HG03280 (cell line): ENCODE data around the gene MATK.

Experiments used
- ATAC-seq: cut with Tn5 transposase; IDR thresholded peaks from one replicate; pipeline ENCODE4 v1.9.1; 2021; ENCODE audit warnings: mild to moderate bottlenecking, moderate library complexity; ENCODE audit not compliant: unreplicated experiment

MATK gene

DNA sequence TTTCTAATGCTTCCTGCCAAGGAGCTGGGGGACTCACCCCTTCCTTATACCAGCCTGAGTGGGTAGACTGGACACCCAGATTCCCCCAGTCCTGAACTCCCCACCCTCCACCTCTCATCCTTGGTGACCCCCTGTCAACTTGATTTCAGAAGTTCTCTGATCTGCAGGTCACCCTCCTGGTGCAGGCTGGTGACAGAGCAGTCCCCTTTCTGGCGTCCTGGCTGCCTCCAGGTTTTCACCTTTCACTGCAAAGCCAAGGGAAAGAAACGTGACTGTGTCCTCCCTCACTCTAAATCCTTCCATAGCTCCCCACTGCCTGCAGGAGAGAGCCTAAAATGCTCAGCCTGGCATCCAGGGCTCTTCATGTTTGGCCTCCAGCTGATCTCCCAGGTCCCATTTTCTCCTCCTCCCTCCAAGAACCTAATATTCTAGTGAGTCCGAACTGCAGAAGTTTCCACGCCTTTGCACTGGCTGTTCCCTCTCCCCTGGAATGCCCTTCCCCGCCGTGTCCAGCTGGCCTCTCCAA is 4.1 kb upstream of the MATK start:
- no peak for ATAC-seq

DNA sequence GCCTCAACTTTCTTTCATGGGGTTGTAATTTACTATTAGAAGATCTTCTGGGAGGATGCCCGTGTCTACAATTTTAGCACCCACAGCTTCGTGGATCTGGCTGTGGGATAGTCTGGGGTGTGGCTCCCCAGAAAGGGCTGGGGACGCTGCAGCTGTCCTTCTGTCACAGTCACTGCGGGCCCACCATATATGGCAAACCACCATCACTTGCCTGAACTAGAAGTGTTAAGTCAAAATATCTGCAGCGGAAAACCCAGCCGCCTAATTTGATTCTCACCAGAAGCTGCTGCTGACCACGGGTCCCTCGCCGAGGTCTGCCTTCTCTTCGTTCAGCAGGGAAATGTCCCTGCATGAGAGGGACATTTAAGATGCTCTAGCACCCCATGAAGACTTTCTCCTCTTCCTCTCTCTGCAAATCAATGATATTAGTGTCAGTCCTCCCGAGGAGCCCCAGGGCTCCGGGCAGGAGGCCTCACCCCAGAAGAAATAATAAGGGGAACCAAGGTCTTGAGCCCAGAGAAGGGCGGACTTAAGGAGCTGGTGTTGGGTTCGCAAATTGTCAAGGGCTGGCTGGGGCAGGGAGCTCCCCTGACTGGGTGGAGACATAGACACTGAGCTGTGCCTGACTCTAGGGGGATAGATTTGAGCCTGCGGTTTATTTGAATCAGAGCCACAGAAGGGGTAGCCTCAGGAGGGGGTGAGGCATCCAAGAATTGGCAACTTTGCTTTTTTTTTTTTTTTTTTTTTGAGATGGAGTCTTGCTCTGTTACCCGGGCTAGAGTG is 3.0 kb upstream of the MATK start:
- no peak for ATAC-seq

DNA sequence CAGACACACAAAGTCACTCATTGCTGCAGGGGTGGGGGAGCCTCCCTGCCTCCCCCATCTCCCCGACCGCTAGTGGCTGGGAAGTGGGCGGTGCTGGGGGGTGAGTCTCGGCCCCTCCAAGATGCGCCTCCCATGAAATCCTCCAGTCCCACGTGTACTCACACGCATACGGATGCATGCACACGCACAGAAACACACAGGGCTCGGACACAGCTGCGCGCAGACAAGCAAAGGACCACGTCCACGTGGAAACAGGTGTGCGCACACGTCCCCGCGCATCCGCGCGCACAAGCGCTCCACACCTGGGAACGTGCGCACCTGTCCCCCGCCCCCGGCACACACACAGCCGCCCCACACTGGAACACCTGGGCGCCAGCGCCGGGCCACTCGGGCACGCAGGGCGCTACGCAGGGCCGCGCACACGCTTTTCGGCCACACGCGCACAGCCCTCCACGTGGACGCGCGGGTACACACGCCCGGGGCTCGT is 687 bp downstream of the MATK start:
- no peak for ATAC-seq

DNA sequence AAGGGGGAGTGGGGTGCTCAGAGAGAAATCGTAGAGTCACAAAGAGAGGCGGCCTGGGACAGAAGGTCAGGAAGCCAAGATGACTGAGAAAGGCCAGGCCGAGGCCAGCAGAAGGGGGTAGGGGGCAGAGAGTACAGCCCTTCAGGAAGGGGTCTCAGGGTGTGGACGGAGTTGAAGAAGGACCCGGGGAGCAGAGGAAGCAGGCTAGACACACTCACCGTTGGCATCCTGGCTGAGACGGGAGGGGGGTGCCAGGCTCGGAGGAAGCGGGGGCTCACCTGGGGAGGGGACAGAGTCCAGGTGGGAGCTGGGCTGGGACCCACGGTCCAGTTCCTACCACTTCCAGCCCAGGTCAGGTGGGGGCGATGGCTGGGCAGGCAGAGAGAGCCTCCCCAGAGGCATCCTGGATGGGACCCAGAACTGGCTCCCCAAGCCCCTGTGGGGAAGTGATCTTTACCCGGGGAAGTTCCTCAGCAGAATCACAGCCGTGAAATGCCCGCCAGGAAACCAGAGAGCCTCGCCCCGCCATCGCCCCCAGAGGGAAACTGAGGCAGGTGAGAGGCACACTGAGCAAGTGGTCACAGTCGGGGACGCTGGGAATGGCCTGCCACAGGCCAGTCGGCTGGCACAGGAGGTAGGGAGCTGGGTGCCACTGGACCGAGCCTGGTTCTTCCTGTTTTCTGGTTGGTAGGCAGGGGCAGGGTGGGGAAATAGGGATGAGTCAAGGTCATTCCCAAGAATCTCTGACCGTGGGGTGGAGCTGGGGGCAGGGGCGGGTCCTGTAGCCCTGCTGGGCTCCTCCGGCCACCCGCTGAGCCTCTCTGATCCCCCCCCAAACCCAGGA is 1.4 kb downstream of the MATK start:
- ATAC-seq = no peak

DNA sequence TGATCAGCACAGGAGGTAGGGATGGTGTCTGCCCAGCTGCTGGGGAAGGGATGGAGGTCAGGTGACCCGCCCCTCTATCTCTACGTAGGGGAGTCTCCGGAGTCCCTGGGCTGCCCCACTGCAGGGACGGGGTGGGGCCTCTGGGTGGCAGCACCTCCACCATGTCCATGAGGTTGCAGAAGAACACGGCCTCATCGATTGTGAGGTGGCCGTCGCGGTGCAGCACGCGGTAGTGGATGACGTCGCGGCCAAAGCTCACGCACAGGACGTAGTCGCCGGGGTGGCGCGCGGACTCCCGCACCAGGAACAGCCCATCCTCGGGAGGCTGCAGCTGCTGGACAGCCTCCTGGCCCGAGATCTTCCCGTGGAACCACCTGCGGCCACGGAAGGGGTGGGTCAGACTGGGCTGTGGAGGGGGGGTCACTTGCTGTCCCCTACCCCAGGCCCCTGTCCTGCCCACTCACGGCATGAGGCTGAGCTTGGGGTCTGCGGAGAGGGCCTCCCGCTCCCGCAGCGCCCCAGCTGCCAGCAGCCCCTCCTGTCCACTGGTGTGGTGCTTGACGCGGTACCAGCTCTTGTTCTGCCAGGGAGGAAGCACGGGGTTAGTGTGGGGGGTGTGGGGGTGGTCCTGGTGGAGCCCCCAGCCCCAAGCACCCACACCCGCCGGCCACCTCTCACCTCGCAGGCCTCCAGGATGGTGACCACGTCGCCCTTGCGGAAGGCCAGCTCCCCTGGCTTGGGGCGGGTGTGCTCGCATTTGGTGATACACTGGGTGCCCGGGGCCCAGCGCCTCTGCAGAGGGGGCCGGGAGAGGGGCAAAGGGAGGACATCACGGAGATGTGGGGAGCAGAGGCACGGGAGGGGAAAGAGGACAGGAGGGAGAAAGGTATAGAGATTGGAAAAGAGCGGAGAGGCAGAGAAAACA is 2.3 kb downstream of the MATK start:
- no peak for ATAC-seq

DNA sequence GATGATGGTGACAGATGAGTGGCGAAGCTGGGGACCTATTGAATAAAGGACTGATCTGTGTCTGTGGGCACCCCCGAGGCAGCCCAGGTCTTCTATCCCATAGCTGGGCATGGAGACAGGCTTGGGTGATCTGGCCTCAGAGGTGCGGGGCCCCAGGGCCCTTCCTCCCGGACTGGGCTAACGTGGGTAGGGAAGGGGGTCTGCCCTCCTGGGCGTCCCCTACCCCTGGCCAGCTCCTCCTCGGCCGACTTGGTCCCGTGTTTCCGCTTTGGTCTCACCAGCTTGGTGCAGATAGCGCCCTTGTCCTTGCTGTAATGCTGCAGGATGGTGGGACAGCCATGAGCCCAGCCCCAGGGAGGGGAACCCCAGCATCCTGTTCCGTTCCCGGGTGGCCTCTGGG is 3.3 kb downstream of the MATK start:
- ATAC-seq = no peak

DNA sequence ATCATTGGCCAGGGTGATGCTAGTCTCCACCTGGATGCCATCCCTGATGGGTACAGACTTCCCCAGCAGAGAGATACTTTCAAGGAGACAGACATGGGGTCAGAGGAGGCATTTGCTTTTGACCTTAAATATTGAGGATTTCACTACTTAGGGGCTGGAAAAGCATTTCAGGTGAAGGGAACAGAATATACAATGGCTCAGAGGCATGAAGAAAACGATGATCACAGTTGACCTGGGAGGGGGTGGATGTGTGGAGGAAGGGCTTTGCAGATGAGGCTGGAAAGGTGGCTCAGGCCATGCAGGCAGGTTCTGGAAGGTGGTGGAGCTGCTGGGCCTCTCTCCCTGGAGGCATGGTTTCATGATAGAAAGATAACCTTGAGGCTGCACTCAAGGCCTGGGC is 3.9 kb downstream of the MATK start:
- no peak for ATAC-seq

DNA sequence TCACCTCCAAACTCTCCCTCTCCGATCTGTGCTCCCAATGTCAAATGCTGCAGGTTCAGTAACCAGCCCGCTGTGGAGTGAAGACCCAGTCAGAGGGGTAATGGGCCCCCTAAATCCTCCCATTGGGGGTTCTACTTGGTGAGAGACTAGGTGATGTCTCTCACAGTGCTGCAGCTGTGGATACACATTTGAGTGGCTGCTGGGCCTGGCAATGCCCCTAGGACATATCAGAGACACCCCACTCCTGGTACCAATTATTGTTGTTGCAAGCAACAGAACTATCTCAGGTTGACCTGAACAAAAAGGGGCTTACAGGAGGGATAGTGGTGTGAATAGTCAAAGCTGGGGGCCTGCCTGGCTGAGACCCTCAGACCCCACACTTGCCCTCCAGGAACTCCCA is 4.6 kb downstream of the MATK start:
- ATAC-seq = no peak

DNA sequence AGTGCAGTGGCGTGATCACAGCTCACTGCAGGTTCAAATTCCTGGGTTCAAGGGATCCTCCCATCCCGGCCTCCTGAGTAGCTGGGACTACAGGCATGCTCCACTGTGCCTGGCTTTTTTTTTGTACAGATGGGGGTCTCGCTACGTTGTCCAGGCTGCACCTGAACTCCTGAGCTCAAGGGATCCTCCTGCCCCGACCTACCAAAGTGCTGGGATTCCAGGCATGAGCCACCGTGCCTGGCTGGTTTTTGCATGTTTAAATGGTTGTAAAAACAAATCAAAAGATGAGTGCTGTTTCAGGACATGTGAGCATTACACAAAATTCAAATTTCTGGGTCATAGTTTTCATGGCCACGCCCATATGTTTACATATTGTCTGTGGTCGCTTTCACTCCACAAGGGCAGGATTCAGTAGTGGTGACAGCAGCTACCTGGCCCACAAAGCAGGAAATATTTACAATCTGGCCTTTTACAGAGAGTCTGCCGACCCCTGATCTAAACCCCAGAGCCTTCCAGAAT is 5.3 kb downstream of the MATK start:
- ATAC-seq = no peak

DNA sequence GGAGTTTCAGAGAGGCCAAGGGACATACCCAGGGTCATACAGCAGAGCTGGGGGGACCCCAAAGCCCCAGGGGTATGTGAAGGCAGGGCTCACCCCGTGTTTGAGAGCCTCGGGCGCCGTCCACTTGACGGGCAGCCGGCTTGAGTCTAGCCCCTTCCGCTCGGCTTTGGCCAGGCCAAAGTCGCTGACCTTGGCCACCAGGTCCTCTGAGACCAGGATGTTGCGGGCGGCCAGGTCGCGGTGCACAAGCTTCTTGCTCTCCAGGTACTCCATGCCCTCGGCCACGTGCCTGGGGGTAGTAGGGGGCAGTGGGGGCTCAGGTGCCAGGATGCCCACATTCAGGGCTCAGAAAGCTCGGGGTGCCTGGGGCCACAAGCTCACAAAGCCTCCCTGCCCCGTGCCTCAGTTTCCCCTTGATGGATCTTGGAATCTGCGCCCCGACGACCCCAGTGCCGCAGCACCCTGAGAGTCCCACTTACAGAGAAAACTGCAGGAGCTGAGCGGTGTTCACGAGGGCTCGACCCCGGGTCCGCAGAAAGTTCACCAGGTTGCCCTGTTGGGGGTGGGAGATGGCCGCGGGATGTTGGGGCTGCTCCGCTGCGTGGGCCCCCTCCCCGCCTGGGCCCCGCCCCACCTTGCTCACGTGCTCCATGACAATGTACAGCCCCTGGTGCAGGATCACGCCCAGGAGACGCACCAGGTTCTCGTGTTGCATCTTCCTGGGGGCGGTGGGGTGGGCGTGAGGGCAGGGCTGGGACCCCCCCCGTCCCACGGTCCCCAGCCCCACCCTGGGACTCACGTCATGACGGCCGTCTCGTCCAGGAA is 7.1 kb downstream of the MATK start:
- ATAC-seq = no peak

DNA sequence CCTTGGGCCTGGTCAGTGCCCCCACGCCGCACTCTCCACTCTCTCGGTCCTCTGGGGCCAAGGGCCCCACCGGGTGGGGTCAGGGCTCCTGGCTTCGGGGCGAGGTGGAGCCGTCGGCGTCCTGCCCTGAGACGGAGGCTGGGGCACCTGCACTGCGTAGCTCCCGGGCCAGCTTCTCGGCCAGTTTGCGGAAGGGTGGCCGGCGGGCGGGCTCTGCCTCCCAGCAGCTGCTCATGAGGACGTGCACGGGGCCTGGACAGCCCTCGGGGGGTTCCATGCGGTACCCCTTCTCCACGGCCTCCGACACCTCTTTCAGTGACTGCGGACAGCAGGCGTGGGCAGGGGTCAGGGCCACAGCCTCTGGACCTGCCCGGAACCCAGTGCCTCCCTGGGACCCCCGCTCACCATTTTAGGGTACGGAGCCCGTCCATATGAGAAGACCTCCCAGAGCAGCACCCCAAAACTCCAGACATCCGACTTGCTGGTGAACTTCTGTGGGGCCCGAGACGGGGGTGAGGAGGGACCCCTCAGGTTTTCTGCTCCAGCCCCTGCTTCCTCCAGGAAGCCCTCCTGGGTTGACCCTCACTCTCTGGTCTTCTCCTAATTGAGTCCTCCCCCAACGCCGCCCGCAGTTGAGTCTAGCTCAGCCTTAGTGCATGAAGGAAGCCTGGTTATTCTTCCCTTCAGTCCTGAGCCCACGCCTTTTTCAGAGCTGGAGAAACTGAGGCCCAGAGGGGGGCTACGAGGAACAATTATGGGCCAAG is 7.9 kb downstream of the MATK start:
- ATAC-seq = no peak

DNA sequence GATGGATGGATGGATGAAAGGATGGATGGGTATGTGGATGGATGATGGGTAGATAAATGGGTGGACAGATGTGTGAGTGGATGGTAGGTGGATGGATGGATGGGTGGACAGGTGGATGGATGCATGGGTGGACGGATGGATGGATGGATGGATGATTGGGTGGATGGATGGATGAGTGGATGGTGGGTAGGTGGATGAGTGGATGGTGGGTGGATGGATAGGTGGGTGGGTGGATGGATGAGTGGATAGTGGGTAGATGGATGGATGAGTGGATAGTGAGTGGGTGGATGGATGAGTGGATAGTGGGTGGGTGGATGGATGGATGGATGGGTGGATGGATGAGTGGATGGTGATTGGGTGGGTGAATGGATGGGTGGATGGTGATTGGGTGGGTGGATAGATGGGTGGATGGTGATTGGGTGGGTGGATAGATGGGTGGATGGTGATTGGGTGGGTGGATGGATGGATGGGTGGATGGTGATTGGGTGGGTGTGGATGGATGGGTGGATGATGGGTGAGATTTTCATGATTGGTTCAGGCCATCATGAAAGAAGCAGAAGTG is 9.6 kb downstream of the MATK start:
- ATAC-seq = no peak

DNA sequence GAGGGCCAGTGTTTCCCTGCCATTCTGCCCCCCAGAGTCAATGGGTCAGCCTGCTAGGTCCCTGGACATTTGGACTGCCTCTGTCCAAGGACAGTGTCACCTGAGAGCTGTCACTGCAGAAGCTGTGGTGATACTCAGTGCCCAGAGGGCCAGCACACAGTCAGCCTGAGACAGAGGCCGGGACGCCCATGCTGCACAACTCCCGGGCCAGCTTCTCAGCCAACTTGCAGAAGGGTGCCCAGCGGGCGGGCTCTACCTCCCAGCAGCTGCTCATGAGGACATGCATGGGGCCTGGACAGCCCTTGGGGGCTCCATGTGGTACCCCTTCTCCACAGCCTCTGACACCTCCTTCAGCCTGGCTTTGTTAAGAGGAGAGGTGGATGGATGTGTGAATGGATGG is 10.3 kb downstream of the MATK start:
- ATAC-seq = no peak

DNA sequence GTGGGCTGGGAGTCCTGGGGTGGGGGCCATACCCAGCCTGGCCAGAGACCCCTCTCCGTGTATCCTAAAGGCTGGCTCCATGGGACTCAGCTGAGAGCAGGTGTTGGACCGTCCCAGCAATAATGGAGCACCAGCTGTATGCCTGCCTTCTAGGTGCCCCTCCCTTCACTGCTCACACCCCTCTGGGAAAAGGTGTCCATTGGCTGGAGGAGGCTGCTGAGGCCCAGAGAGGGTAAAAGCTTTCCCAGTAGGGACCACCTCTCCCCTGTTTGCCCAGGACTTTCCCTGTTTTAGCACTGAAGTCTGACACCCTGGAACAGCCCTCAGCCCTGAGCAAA is 10.8 kb downstream of the MATK start:
- no peak for ATAC-seq

DNA sequence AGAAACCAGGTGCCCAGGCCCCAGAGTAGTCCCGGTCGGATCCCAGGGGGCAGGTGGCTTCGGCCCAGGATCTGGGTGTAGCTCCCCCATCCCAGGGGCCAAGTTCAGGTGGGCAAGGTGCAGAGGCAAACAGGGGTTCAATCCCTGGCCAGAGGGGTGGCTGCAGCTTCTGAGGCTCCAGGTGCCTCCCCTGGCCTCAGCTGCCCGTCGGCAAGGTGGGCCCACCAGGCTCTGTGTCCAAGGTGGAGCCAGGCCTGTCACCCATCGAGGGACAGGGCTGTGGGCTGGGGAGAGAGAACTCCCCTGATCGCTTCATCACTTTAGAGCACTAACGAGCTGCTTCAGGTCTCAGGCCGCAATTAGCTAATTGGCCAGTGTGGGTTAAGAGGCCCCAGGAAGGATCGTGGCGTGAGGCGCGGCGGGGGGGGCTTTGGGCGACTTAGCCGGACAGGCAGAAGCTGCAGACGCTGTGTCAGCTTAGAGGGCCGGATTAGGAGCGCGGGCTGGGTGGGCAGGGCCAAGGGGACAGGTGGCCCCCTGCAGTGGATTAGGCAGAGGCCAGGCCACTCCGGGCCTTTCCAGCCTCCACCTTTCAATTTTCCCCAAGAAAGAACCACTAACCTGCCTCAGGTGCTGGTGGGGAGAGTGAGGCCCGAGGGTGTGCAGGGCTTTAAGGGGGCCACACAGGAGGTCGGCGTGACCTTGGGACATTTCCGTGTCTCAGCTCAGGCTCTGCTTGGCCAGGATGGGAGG is 11.4 kb downstream of the MATK start:
- no peak for ATAC-seq

DNA sequence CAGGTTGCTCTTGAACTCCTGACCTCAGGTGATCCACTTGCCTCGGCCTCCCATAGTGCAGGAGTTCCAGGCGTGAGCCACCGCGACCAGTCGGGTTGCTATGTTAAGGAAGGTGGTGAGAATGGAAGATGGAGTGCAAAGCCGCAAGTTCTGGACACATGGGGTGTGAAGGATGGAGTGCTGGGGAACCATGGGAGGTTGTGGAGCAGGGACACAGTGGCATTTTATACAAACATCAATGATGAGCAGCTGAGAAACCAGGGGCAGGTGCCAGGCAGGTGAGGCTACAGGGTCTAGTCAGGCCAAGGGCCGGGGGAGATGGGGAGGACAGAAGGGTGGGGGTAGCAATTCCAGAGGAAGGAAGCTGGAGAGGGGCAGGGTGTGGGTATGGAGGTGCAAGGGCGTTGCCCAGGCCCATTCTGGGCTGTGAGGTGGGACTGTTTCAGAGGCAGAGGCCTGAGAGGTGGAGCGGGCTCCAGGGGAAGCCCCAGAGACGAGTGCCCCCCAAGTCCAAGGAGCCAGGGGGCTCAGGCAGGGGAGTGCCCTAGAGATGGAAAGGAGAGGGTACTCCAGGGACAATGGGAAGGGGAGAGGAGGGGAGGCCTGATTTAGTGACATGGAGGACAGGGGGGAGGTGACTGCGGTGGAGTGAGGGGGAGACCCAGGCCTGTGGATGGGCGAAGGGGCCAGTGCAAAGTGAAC is 12.2 kb downstream of the MATK start:
- ATAC-seq = no peak

DNA sequence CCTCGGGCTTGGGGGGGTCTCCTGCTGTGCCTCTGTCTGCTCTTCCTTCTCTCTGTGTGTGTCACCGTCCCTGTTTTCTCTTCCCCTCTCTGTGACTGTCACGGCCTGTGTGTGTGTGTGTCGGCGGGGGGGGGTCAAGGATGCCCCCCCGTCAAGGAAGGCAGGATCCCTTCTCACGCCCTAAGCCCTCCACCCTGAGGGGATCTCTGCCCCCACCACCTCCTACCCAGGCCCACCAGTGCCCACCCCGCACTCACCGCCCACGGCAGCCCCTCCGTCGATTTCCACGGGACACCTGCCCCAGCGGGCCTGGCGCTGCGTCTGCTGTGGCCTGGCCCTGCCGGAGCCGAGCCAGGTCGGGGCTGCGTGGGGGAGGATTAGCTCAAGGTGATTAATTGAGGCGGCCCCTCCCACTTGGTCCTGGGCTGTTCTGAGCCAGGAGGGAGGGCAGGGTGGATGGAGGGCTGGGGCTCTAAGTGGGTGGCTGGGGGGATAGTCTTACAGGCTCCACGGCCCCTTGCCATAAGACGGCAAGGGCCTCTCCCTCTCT is 14.2 kb downstream of the MATK start, which contains the start of gene RAX2:
TSS of gene RAX2 (minus strand) at position 323 of the 550 bp plus-strand sequence. CDS start 486 bp downstream, outside the sequence.
- ATAC-seq = no peak
